SH-SY5Y (cell line): ENCODE data around the gene SYCN.

ENCODE experiments used
- GATA2 ChIP-seq: IDR thresholded peaks from 2 replicates; pipeline ENCODE4 v1.6.1; 2011; ENCODE audit warnings: mild to moderate bottlenecking, low read depth, low read length
- GATA3 ChIP-seq: IDR thresholded peaks from 2 replicates; pipeline ENCODE4 v1.6.1; 2011; ENCODE audit warnings: low read depth, mild to moderate bottlenecking, low read length, moderate library complexity

SYCN gene

DNA sequence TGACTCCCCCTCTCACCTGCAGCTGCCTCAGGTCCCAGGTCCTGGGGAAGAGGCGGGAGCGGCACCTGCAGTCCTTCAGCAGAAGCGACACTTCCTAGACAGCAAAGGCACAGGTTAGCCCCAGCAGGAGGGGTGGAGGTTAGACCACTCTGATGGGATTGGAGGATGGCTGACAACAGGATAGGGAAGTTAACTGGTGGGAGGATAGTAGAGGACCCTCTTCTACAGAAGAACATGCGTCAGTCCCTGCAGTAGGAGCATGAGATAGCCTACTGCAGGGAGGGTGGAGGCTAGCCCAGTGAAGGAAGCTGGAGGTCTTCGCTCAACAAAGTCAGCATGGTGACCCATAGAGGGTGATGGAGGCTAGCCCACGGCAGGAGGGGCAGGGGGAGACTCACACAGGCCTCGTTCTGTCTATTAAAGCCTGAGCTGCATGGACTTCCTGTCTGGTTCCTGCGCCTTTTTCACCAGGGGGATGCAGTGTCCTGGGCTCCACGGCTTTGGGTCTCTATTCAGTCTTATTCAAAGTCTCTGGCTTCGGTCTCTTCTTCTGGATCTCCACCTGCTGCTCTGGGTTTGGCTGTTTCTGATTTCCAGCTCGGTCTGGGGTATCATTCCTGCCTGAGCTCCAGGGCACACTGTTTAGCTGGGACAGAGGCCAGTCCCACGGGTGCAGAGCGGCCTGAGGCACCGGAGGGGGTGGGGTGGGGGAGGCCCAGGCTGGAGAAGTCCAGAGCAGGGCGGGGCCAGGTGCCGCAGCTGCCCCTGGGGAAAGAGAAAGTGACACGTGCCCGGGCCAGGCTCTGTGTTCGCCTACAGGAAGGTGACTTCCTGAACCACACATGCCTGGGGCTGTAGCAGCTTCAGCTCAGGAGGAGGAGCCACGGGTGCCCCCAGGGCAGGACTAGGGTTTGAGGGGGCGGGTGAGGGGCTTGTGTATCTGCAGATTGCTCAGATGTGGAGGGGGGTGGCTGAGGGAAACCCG lies 33.4 kb upstream of the SYCN start:
- TF ChIP-seq GATA2 = no peak
- no peak for TF ChIP-seq GATA3

- no peak for TF ChIP-seq GATA2
- TF ChIP-seq GATA3 = no peak
Measured at GRCh38 chr19:39236527-39236926, 32.5 kb upstream of the SYCN start.

DNA sequence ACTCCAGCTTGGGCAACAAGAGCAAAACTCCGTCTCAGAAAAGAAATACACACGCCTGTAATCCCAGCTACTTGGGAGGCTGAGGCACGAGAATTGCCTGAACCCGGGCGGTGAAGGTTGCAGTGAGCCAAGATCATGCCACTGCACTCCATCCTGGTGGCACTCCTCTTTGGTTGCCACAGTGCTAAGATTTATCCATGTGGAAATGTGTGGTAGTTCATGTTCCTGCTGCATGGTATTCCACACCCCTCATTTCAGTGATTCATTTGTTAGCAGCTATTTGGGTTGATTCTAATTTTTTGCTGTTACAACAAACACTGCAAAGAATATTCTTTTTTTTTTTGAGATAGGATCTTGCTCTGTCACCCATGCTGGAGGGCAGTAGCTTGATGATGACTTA lies 28.6 kb upstream of the SYCN start:
- TF ChIP-seq GATA2 (no peak), GATA3 (no peak)

DNA sequence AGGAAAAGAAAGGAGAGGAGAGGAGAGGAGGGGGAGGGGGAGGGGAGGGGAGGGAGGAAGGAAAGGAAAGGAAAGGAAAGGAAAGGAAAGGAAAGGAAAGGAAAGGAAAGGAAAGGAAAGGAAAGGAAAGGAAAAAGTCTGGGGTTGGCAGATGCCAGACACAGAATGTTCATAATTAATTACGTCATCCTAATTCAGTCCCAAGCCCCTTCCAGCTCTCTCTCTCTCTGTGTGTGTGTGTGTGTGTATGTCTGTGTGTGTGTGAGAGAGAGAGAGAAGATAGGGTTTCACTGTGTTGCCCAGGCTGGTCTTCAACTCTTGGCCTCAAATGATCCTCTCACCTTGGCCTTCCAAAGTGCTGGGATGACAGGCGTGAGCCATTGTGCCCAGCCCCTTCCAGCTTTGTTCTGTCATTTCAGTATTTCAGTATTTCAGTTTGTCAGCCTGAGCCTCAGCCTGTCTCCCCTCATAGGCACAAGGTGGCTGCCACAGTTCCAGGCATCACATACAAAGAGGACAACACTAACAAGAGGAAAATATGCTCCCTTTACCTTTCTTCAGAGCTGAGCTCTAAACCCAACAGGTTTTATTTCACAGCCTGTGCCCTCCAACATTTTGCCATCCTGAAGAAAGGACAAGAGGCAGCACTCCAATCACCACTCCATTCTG lies 26.2 kb upstream of the SYCN start:
- TF ChIP-seq GATA3 (no peak), GATA2 (no peak)

DNA sequence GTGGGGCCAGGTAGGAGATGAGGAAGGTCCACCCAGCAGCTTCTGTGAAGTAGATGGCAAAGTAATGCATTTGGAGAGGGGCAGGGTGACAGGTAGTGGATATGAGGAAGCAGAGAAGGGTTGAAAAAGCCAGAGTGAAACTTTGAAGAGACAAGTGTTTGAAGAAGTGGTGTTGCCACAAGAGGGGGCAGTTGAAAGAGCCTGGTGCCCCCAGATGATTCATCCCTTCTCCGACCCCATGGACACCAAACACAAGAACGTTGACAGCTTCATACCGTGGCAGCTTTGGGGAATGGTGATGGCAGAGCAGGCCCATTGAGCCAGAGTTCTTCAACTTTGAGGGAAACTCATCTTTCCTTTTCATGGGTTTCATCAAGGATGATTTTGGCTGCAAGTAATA lies 20.8 kb upstream of the SYCN start:
- no peak for TF ChIP-seq GATA3
- no peak for TF ChIP-seq GATA2

DNA sequence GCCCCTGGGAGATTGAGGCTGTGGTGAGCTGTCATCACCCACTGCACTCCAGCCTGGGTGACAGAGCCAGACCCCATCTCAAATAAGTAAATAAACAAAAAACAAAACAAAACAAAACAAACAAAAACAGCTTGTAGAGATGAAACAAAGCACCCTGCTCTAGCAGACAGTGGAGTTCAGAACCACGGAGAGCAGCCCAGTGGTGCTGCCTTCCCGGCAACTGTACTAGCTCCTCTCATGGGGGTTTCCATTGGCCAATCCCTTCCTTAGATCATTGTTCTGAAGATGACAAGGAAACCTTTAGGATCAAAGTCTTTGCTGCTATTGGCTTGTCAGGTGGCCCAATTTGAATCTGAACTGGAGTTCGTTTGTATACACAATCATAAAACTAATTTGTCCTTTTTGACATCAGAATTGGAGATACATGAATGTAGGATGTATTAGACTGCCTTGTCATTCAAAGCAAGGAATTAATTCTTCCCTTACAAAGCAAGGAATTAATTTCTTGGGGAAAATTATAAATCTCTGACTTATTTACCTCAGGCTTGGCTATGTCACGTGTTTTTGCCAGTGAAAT lies 19.7 kb upstream of the SYCN start:
- TF ChIP-seq GATA2 = no peak
- no peak for TF ChIP-seq GATA3

DNA sequence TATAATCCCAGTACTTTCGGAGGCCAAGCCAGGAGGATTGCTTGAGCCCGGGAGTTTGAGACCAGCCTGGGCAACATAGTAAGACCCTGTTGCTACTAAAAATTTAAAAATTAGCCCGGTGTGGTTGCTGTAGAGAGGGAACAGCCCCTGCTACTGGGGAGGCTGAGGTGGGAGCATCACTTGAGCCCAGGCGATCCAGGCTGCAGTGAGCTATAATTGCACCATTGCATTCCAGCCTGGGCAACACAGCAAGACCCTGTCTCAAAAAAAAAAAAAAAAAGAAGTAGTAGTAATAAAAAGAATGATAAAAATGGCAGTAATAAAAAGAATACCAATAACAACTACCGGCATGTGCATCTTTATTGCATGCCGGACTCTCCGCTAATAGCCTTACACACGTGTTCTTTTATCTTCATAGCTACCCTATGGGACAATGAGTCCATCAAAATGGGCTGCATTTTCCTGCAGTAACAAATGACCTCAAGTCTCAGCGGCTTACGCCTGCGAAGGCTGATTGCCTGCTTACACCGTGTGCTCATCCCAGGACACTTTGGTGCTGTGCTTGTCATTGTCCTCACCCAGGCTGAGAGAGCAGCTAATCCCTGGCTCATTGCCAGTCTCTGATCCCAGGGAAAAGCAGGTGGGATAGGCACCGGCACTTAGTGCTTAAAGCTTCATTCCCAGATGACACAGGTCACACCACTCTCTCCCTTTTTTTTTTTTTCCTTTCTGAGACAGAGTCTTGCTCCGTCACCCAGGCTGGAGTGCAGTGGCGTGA lies 14.4 kb upstream of the SYCN start:
- TF ChIP-seq GATA2 = no peak
- TF ChIP-seq GATA3 = no peak

DNA sequence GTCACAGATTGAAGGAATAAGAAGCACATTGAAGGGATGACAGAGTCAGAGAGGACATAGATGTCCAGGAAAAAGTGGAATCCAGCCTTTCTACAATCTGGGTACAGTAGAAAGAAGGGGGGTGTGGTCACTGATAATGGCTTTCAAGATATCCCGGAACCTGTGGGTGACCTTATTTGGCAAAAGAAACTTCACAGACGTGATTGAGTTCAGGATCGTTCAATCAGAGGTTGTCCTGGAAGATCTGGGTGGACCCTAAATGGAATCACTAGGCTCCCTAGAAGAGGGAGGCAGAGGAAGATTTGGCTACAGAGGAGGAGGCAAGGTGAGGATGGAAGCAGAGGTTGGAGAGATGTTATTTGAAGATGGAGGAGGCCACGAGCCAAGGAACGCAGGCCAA lies 13.0 kb upstream of the SYCN start:
- no peak for TF ChIP-seq GATA3
- TF ChIP-seq GATA2 = no peak

GRCh38 chr19:39212375-39212742 lies 8.3 kb upstream of the SYCN start:
- TF ChIP-seq GATA2 (no peak), GATA3 (no peak)

DNA sequence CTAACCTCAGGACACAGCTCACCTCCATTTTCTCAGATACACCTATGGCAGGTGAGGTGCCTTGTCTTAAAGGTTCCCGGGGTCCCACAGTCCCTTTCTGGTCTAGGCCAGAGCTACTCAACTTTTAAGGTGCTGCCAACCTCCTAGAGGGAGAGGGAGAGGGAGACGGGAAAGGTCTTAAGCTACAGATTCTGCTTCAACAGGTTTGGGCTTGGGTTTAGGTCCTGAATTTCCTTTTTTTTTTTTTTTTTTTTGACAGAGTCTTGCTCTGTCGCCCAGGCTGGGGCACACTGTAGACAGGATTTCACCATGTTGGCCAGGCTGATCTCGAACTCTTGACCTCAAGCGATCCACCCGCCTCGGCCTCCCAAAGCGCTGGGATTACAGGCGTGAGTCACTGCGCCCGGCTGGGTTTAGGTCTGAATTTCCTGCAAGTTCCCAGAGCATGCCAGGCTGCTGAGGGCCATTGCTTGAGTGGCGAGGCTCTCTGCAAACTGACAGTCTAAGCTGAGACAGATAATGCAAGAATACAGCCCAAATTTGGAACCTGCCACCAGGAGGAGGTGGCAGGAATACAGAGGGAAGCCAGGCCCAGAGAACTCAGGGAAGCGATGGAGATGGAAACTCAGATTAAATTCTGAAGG lies 7.8 kb upstream of the SYCN start:
- no peak for TF ChIP-seq GATA3
- TF ChIP-seq GATA2 = no peak

DNA sequence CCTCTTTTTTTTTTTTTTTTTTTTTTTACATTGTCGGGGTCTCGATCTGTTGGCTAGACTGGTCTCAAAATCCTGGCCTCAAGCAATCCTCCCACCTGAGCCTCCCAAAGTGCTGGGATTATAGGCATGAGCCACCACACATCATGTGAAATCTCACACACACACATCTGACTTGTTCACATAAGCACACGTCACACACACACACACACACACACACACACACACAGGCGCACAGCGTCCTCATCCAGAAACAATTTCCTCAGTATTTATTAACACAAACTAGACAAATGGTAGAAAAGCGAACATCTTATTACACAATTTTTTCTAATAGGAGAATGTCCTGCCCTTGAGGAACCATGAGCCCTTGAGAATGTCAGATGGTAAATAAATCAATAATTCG lies 5.1 kb upstream of the SYCN start:
- TF ChIP-seq GATA2 (no peak), GATA3 (no peak)

DNA sequence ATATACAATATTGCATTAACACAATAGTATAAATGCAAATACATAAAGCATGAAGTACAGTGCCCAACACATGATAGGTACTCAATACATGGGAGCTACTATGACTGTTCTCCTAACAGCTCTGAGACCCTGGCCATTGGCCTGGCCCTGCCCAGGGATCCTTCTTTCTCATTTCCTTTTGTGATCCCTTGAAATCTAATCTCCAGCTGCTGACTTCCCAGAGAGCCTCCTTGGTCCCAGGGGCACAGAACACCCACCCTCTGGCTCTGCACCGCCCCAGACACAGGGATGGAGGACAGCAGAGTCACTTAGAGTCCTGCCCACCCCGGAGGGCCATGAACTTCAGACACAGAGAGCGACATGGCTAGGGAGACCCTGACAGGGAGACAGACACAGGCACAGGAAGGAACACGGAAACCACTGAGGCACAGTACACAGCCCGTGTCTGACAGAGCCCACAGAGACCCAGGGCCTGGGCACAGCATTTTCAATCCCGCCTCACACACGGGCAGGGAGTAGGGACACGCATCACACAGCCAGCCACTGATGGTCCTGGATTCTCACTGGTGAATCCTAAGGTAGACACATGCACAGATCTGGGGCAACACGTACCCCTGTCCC lies 4.2 kb upstream of the SYCN start:
- TF ChIP-seq GATA2 (no peak), GATA3 (no peak)

DNA sequence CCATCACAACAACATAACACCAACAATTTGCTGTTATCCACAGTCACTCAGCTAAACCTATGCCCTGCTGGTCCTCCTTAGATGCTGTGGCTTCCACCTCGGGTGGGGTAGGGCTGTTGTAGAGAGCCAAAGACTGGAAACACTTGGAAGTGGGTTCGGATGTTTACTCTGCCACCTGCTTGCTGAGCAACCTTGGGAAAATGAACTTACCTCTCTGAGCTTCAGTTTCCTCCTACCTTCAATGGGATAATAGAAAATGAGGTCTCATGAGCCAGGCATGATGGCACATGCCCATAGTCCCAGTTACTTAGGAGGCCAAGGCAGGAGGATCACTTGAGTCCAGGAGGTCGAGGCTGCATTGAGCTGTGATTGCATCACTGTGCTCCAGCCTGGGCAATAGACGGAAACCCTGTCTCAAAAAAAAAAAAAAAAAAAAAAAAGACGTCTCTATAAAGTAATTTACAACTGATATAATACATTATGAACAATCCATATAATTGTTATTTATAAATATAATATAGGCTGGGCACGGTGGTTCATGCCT lies 3.3 kb upstream of the SYCN start:
- TF ChIP-seq GATA3 (no peak), GATA2 (no peak)

DNA sequence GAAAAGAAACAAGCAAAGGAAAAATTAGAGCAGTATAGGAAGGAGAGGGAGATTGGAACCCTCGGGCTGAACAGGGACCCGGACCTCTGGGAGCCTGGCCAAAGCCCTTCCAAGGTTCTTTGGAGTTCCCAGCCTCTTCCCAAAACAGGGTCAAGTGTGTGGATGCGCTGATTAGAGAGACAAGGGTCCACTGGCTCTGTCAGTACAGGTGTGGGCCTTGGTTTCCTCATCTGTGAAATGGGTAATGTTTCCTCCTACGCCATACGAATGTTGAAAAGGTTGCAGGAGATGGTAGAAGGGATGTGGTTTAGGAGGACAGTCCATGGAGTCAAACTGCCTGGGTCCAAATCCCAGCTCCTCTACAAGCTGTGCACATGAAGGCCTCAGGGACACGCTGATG lies 2.1 kb upstream of the SYCN start:
- TF ChIP-seq GATA3 = no peak
- no peak for TF ChIP-seq GATA2
